ENCODE data around the gene SFXN5.

DNA sequence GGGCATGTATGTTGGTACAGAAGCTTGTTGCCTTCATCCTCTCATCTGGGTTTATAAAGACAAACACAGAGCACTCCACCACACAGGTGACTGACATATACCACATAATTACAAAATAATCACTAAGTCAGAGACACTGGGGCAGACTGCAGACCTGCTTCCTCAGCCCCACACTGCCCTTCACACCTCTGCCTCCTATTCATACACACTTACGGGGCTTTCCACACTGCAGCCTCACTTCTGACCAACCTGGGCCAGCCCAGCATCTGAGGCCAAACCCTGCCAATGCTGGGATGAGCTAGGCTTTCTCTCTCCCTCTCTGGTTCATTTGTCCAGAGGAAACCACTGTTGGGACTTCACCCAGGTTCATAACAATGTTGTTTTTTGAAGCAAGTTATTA lies 149.7 kb downstream of the SFXN5 start:
- TF ChIP-seq, protein P1, sequence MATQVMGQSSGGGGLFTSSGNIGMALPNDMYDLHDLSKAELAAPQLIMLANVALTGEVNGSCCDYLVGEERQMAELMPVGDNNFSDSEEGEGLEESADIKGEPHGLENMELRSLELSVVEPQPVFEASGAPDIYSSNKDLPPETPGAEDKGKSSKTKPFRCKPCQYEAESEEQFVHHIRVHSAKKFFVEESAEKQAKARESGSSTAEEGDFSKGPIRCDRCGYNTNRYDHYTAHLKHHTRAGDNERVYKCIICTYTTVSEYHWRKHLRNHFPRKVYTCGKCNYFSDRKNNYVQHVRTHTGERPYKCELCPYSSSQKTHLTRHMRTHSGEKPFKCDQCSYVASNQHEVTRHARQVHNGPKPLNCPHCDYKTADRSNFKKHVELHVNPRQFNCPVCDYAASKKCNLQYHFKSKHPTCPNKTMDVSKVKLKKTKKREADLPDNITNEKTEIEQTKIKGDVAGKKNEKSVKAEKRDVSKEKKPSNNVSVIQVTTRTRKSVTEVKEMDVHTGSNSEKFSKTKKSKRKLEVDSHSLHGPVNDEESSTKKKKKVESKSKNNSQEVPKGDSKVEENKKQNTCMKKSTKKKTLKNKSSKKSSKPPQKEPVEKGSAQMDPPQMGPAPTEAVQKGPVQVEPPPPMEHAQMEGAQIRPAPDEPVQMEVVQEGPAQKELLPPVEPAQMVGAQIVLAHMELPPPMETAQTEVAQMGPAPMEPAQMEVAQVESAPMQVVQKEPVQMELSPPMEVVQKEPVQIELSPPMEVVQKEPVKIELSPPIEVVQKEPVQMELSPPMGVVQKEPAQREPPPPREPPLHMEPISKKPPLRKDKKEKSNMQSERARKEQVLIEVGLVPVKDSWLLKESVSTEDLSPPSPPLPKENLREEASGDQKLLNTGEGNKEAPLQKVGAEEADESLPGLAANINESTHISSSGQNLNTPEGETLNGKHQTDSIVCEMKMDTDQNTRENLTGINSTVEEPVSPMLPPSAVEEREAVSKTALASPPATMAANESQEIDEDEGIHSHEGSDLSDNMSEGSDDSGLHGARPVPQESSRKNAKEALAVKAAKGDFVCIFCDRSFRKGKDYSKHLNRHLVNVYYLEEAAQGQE (tag by site-specific recombination; IDR thresholded peaks at IDR 0.05): no peak
- no peak for TF ChIP-seq ZSCAN30 (tag by site-specific recombination; IDR thresholded peaks at IDR 0.05)

All from HEK293 (cell line).